HAP-1 (cell line): ENCODE measurements around the gene PSD2.
A peak's percentile ranks its signal among the peaks of the same experiment; 100 is the strongest.

ENCODE experiments used
- DNase-seq, 2 experiments: peaks; one replicate each; pipeline ENCODE4 v3.0.0-alpha.2; 2016 to 2020; ENCODE audit warnings: low spot score in 2 of 2
- H3K27me3 ChIP-seq: fragments of 250-450 bp; sonication (Bioruptor Pico); 2 replicates; pipeline ENCODE4 v1.5.1; 2020; ENCODE audit warnings: low read depth, mild to moderate bottlenecking, moderate library complexity
- H3K36me3 ChIP-seq: fragments of 250-450 bp; sonication (Bioruptor Pico); replicated peaks from 2 replicates; pipeline ENCODE4 v1.5.1; 2020; ENCODE audit warnings: mild to moderate bottlenecking
- H3K4me1 ChIP-seq: fragments of 250-450 bp; sonication (Bioruptor Pico); 2 replicates; pipeline ENCODE4 v1.5.1; 2020; ENCODE audit warnings: mild to moderate bottlenecking
- H3K4me3 ChIP-seq: fragments of 250-450 bp; sonication (Bioruptor Pico); 2 replicates; pipeline ENCODE4 v1.5.1; 2020; ENCODE audit warnings: mild to moderate bottlenecking, moderate library complexity
- H3K9me3 ChIP-seq: fragments of 250-450 bp; sonication (Bioruptor Pico); 2 replicates; pipeline ENCODE4 v1.5.1; 2020; ENCODE audit warnings: mild to moderate bottlenecking, moderate library complexity
- in situ Hi-C: fragments of 300-500 bp; cut with MboI; formaldehyde crosslinking; loops from 3 replicates; pipeline ENCODE4 v1.14.3; 2020; ENCODE audit warnings: low sequenced_read_pairs, inconsistent platforms, mixed read lengths

PSD2 gene

DNA sequence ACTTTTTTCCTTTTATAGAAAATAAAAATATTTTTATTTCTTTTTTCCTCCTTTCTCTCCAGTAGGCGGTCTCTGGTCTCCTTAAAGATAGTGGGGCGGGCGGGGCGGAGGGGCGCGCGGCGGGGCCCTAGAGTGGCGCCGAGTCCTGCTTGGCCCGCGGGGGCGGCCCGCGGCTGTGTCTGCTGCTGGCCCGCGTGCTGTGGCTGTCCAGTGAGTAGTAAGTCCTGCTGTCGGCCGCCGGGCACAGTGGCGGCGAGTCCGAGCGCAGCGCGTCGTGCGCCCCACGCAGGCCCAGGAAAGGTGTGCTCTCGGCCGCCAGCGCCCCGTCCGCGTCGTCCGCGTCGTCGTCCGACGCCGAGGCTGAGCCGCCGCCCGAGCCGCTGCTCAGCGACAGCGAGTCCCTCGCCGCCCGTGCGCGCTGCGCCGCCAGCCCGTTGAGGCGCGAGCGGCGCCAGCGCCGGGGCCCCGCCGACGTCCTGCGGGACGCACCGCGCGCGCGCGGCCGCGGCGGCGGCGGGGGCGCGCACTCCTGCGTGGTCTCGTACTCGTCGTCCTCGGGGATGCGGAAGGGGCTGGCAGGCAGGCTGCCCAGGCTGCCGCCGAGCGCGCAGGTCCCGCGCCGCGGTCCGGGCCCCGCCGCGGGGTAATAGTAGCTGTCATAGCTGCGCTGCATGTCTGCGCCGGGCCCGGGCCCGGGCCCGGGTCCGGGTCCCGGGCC is 52.3 kb downstream of the PSD2 start:
- Histone ChIP-seq H3K27me3 (no peaks in the 10 kb centered on the region), H3K36me3 (no peaks in the 10 kb centered on the region), H3K4me1 (no peaks in the 10 kb centered on the region), H3K4me3 (peak overlapping the region; percentile 30), H3K9me3 (no peaks in the 10 kb centered on the region)
- DNase-seq = peak; percentile 44 to 80
- in situ Hi-C loops = loop anchor here (10.0 kb wide), 1 partner anchor 63 kb away; no protein-coding TSS in a partner anchor

DNA sequence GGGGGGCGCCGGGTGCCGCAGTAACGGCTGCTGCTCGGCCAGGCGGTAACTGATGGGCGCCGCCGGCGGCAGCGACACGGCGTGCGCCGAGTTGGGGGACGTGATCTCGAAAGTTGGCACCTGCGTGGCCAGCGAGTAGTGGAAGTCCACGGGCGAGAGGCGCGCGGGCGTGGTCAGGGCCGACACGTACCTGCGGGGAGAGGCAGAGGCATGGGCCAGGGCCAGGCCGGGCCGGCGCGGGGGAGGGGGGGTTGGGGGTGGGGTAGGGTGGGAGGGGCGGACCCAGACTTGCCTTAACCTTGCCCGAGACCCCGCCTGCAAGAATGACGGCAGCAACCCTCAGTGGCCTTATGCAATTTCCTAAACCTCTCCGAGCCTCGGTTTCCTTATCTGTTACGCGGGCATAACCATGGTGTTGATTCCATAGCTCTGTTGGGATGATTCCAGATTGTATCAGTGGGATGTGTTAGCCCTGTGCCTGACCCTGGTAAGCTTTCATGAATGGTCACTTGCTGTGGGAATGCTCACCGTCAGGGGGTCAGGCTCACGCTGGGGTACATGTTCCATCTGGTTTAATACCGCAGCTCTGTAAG is 53.0 kb downstream of the PSD2 start:
- DNase-seq = peak in 1 of 2 experiments; percentile 40
- in situ Hi-C loops = loop anchor here (10.0 kb wide), 1 partner anchor 64 kb away; no protein-coding TSS in a partner anchor
- Histone ChIP-seq H3K27me3 (no peaks in the 10 kb centered on the region), H3K4me3 (peak overlapping the region; percentile 30), H3K9me3 (no peaks in the 10 kb centered on the region), H3K4me1 (no peaks in the 10 kb centered on the region), H3K36me3 (no peaks in the 10 kb centered on the region)

DNA sequence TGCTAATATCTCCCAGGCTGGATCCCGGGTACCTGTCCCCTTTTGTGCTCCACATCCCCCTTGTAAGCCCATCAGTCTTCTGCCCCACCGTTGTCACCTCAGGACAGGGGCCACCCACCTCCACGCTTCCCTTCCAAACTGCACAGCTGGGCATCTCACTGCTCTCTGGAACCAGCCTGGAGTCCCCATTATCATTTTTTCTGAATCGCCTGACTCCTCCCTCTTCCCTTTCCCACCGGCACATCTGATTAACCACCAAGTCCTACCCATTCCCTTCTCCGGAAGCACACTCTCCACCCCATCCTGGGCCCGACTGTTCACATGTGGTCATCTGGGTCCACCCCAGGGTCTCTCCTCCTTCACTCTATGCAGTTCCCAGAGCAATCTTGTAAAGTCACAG is 53.9 kb downstream of the PSD2 start:
- in situ Hi-C loops = loop anchor here (10.0 kb wide), 1 partner anchor 65 kb away; no protein-coding TSS in a partner anchor
- Histone ChIP-seq H3K36me3 (no peaks in the 10 kb centered on the region), H3K27me3 (no peaks in the 10 kb centered on the region)

DNA sequence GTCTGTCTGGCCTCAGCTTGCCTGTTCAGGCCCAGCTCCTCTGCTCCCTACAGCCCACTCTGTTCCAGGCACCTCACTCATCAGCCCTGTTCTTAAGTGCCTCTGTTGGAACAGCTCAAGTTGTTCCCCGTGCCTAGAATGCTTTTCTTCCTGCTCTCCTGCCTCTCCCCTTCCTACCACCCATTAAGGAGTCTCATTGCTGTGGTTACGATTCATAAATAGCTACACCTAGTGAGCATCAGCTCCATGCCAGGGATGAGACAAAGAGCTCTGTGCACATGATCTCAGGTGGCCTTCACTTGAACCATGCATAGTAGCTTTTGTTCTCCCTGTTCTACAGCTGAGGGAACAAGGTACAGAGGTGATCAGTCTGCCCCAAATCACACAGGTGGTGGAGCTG is 54.3 kb downstream of the PSD2 start:
- no peak for DNase-seq
- Histone ChIP-seq H3K9me3 (no peaks in the 10 kb centered on the region), H3K4me3 (no peak overlapping the region), H3K36me3 (no peaks in the 10 kb centered on the region), H3K4me1 (no peaks in the 10 kb centered on the region), H3K27me3 (no peaks in the 10 kb centered on the region)
- in situ Hi-C loops = loop anchor here (10.0 kb wide), 1 partner anchor 65 kb away; no protein-coding TSS in a partner anchor

More for the DNA sequence above, 53.9 kb downstream of the PSD2 start:
- Histone ChIP-seq H3K4me3 (no peak overlapping the region), H3K4me1 (no peaks in the 10 kb centered on the region), H3K9me3 (no peaks in the 10 kb centered on the region)
- DNase-seq = no peak

DNA sequence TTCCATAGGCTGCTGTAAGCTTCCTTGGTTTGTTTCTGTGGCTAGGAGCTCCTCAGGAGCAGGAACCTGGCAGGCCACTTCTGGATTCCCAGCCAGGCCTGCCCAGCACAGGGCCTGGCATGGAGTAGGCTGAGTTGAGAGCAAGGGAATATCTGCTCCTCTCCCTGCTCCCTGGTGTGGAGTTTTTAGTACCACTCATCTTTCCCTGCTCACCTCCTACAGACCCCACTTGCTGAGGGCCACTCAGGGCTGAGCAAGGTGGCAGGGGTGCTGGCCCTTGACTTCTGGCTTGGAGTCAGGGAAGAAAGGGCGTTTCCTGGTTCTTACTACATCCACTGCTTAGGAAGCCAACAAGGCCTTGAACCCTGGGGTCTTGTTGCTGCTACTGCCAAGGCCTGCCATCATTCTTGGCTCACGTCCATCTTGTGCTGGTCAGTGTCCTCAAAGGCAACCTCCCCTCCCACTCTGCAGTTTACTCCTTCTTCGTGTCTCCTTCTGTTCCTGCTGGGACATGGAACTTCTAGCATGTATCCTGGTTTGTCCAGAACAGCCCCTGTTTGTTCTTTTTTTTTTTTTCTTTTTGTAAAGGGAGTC is 54.9 kb downstream of the PSD2 start:
- no peak for DNase-seq
- no peaks in the 10 kb centered on the region for H3K27me3 ChIP-seq
- H3K36me3 ChIP-seq = no peaks in the 10 kb centered on the region
- H3K4me3 ChIP-seq = no peak overlapping the region
- in situ Hi-C loops = no loop called here
- H3K9me3 ChIP-seq = no peaks in the 10 kb centered on the region
- no peaks in the 10 kb centered on the region for H3K4me1 ChIP-seq

DNA sequence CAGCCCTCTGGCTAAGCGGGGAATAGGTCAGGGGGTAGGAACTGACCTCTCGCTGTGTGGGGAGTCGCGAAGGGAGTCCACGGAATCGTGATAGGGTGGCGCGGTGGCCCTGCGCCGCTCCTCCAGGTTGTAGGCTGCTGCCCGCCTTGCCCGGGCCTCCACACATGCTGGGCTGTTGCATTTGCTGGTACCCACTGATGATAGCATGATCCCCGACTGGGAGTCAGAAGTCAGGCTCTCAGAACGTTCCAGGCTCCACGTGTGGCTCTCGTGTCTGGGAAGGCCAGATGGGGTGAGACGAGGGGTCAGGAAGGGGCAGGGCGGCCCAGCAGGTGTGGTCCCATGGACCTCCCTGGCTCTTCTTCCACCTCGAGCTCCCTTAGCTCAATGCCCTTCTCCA is 56.0 kb downstream of the PSD2 start:
- in situ Hi-C loops = no loop called here
- Histone ChIP-seq H3K27me3 (no peaks in the 10 kb centered on the region), H3K4me1 (no peaks in the 10 kb centered on the region), H3K36me3 (no peaks in the 10 kb centered on the region), H3K4me3 (no peak overlapping the region), H3K9me3 (no peaks in the 10 kb centered on the region)
- DNase-seq = no peak

DNA sequence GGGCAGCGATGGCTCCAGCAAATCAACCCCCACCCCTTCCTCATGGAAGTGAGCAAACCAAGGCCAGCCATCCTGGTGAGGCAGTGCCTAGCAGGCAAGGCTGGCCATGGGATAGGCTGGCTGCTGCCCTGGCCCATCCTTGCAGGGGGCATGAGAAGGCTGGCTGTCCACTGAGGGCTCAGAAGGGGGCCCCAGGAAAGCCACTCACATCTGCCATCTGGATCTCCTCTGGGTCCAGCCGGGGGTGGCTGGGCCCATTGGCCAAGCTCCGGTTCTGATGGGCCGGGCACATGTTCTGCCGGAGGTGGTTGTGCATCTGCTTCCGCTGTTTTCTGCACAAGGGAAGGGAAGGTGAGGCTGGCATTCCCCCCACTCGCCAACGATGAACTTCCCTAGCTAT is 57.1 kb downstream of the PSD2 start:
- Histone ChIP-seq H3K36me3 (no peaks in the 10 kb centered on the region), H3K9me3 (no peaks in the 10 kb centered on the region), H3K4me3 (no peak overlapping the region), H3K4me1 (no peaks in the 10 kb centered on the region), H3K27me3 (no peaks in the 10 kb centered on the region)
- in situ Hi-C loops = no loop called here
- no peak for DNase-seq

DNA sequence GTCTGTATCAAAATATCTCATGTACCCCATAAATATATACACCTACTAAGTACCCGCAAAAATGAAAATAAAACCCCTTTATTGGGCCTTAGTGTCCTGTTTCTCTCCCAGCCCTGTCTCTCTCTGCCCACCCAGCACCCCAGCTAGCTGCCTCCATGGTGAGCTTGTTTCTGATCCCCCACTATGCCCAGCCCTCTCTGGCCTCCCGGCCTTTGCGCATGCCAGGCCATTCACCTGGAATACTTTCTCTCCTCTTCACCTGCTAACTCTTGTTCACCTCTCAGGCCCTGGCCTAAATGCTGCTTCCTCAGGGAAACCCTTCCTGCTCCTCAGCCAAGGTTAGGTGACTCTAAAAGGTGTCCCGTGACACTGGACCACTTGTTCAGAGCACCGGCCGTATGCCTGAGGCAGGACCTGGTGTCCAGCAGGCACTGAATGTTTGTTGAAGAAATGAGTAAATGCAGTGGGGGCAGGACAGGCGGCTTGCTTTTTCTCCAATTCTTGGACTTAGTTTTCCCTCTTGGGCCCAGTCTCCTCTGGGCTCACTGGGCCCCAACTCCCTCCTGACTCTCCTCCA is 58.5 kb downstream of the PSD2 start:
- no peak overlapping the region for H3K4me3 ChIP-seq
- no peak for DNase-seq
- H3K4me1 ChIP-seq = no peaks in the 10 kb centered on the region
- H3K27me3 ChIP-seq = no peaks in the 10 kb centered on the region
- H3K36me3 ChIP-seq = no peaks in the 10 kb centered on the region
- in situ Hi-C loops = no loop called here
- no peaks in the 10 kb centered on the region for H3K9me3 ChIP-seq

DNA sequence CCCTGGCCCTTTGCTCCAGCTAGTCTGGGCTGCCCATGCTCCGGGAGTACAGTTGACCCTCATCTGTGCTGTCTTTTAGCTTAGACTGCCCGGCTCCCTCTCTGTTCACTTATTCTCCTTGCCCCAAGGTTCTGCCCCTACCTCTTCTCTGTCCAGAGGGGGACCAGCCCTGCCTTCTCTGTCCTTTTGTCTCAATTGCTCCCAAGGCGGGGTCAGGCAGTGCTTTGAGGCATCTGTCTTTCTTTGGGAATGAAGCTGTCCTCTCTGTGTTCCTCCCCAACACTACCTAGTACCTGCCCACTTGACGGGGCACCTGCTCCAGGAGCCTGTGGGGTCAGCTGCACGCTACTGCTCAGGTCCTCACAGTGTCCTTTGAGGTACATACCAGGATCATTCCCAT is 59.3 kb downstream of the PSD2 start:
- no peaks in the 10 kb centered on the region for H3K9me3 ChIP-seq
- no peak overlapping the region for H3K4me3 ChIP-seq
- no peaks in the 10 kb centered on the region for H3K27me3 ChIP-seq
- in situ Hi-C loops = no loop called here
- no peaks in the 10 kb centered on the region for H3K4me1 ChIP-seq
- DNase-seq = no peak
- no peaks in the 10 kb centered on the region for H3K36me3 ChIP-seq

DNA sequence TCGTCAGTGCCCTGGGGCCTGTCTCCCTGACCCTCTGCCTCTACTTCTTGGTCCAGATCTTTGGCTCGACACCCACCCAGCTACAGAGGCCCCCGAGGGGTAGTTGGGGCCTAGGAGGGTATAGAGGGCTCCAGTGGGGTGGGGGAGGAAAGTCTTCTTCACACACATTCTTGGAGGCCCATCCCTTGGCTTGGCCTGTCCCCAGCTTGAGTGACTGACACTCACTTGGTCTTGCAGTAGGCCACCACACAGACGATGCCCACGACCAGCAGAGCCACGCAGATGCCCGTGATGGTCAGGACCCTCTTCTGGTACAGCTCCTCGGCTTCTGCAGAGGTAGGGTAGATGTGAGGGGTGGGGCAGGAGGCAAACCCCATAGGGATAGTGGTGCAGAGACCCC is 59.8 kb downstream of the PSD2 start:
- in situ Hi-C loops = no loop called here
- Histone ChIP-seq H3K9me3 (no peaks in the 10 kb centered on the region), H3K4me3 (no peak overlapping the region), H3K4me1 (no peaks in the 10 kb centered on the region), H3K27me3 (no peaks in the 10 kb centered on the region), H3K36me3 (no peaks in the 10 kb centered on the region)
- no peak for DNase-seq

DNA sequence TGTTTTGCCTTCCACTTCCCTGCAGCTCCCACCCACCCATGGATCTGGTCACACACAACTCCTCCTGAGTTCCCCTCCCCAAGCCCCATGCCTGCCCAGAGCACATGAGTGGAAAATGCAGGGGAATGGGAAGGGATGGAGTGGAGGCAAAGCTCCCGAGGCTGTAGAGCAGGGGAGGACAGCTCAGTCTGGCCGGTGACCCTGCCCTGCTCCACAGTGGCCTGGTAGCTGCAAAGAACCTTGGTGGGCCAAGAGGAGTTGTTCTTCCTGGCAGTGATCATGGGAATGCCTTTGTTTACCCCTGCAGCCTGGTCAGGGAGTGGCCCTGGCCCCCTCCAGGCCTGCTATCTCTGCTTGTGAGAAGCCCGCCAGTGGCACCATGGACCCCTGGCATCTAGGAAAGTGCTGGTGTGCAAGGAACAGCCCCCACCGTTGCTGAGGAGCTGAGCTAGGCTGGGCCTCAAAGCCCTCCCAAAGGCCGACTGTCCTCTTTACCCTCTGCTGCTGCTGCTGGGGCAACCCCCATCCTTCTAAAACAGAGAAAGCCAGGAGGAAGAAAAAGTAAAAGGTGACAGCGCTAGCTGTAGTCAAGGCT is 60.4 kb downstream of the PSD2 start:
- in situ Hi-C loops = no loop called here
- no peak overlapping the region for H3K4me3 ChIP-seq
- no peak for DNase-seq
- H3K4me1 ChIP-seq = no peaks in the 10 kb centered on the region
- no peaks in the 10 kb centered on the region for H3K36me3 ChIP-seq
- no peaks in the 10 kb centered on the region for H3K27me3 ChIP-seq
- H3K9me3 ChIP-seq = no peaks in the 10 kb centered on the region

DNA sequence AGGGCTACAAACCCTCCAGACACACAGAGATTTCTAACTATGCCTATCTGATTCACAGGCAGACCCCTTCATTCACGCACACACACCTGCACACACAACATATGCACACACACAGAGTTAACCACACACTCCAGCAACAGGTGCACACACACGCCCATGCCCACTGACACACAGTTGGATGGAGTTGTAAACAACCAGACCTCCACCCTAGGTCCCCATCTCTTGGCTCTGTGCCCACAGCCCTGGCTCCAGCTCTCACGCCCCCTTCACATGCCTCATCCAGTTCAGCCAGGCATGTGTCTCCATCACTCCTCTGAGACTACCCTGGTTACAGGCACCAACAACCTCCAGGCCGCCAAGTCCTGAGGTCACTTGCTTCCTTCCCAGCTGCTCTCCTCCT is 61.1 kb downstream of the PSD2 start:
- no peak for DNase-seq
- Histone ChIP-seq H3K36me3 (no peaks in the 10 kb centered on the region), H3K27me3 (no peaks in the 10 kb centered on the region), H3K9me3 (no peaks in the 10 kb centered on the region), H3K4me3 (no peak overlapping the region), H3K4me1 (no peaks in the 10 kb centered on the region)
- in situ Hi-C loops = no loop called here

DNA sequence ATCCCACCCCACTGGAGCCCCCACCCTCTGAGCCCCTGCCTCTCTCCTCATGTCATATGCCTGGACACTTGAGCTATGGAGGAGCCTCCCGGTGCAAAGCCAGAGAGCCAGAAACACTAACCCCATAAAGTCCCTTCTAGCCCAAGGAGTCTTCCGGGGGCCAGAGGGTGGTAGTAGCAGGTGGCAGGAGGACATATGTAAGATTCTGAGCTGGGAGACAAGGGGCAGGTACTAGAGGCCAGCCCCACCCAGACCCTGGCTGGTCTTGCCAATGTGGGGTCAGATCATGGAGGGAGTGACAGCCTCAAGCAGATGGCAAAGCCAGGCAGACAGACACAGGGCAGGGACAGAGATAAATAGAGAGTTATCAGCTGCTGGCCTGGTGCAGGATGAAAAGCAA is 63.4 kb downstream of the PSD2 start:
- H3K4me3 ChIP-seq = no peak overlapping the region
- no peaks in the 10 kb centered on the region for H3K27me3 ChIP-seq
- no peaks in the 10 kb centered on the region for H3K36me3 ChIP-seq
- in situ Hi-C loops = no loop called here
- no peak for DNase-seq
- H3K4me1 ChIP-seq = no peaks in the 10 kb centered on the region
- H3K9me3 ChIP-seq = no peaks in the 10 kb centered on the region
